ENCODE measurements around the gene TENM3. TPM values are rescaled to one million over a fixed set of nuclear protein-coding genes. Genes with fewer than 3 reads are reported as not detected.

Gene TENM3
- total RNA-seq, 1 experiment from 2014 or later = 0.87 TPM

DNA sequence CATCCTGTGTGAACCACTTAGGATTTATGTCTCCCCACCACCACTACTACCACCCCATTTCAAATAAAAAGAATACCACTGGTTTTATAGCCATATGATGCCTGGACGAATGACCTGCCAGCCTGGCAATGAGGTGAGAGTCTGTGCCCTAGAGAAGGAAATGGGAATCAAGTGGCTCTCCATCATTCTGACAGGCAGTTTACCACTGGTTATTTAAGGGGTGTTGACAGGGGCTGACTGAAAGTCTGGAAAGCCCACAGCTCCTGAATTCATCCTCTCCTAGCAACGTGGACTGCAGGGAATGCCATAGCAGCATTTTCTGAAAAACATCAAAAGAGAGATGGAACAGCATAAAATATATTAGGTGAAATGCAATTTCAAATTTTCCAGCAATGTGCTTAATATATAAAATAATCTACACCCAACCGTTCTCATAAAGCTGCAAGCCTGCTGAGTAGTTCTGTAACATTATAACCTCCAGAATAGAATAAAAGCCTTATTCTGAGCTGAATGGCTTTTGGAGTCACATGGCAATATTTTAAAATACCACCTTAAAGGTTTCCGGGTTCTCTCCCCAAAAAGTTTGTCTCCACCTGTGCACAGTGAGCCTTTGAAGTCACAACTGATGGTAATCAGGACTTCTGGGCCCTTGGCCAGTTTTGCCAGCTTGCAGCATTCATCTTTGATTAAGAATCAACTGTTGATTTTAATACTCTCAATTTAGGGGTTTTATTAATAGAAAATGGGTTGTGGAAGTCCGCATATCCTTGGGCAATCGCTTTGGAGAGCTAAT lies 552.4 kb downstream of the TENM3 start:
- intact Hi-C loops (cut with micrococcal nuclease) = no loop called here
- no TSS peak for BruUV-seq (replicated peaks)
- H3K9ac ChIP-seq (ENCODE audit: low read length) = no peak overlapping the region
- no peaks in the 10 kb centered on the region for H3K9me2 ChIP-seq (replicated peaks; ENCODE audit: low read length)
- H4K20me1 ChIP-seq (ENCODE audit: low read length) = no peaks in the 10 kb centered on the region
- no peak overlapping the region for H3K4me2 ChIP-seq (ENCODE audit: low read length)
- no peaks in the 10 kb centered on the region for H3K79me2 ChIP-seq (ENCODE audit: low read length)
- CTCF ChIA-PET = no interaction called here
- ATAC-seq (no peak), DNase-seq (no peak)
- no peak overlapping the region for H3K4me3 ChIP-seq (ENCODE audit: low read length)
- no peak overlapping the region for H3K27ac ChIP-seq (ENCODE audit: low read length)
- H2AFZ ChIP-seq (ENCODE audit: low read length) = no peak overlapping the region
- H3K36me3 ChIP-seq (ENCODE audit: low read depth, low read length) = no peaks in the 10 kb centered on the region
- H3K27me3 ChIP-seq (ENCODE audit: low read length) = no peaks in the 10 kb centered on the region
- H3F3A ChIP-seq (ENCODE audit: low read length, unreplicated experiment) = no peaks in the 10 kb centered on the region
- no peaks in the 10 kb centered on the region for H3K9me3 ChIP-seq (ENCODE audit: low read length)
- H3K4me1 ChIP-seq (ENCODE audit: insufficient read depth, low read length) = no peaks in the 10 kb centered on the region
- TF ChIP-seq EZH2phosphoT487 (IDR thresholded peaks at IDR 0.05; ENCODE audit: borderline replicate concordance, low read length) (no peak), EZH2 (IDR thresholded peaks at IDR 0.05; ENCODE audit: low read length, unreplicated experiment) (no peak)
- TF ChIP-seq, protein P1, sequence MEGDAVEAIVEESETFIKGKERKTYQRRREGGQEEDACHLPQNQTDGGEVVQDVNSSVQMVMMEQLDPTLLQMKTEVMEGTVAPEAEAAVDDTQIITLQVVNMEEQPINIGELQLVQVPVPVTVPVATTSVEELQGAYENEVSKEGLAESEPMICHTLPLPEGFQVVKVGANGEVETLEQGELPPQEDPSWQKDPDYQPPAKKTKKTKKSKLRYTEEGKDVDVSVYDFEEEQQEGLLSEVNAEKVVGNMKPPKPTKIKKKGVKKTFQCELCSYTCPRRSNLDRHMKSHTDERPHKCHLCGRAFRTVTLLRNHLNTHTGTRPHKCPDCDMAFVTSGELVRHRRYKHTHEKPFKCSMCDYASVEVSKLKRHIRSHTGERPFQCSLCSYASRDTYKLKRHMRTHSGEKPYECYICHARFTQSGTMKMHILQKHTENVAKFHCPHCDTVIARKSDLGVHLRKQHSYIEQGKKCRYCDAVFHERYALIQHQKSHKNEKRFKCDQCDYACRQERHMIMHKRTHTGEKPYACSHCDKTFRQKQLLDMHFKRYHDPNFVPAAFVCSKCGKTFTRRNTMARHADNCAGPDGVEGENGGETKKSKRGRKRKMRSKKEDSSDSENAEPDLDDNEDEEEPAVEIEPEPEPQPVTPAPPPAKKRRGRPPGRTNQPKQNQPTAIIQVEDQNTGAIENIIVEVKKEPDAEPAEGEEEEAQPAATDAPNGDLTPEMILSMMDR (conservative IDR thresholded peaks at IDR 0.05; ENCODE audit: low read depth, low read length) = no peak
- POLR2A ChIA-PET (ENCODE audit: unreplicated experiment) = no interaction called here

GRCh38 chr4:182799515-182800215 lies 556.5 kb downstream of the TENM3 start:
- Histone ChIP-seq H3K9me3 (ENCODE audit: low read length) (no peaks in the 10 kb centered on the region), H3K9ac (ENCODE audit: low read length) (no peak overlapping the region), H3K27me3 (ENCODE audit: low read length) (no peaks in the 10 kb centered on the region), H4K20me1 (ENCODE audit: low read length) (no peaks in the 10 kb centered on the region), H3K4me2 (ENCODE audit: low read length) (no peak overlapping the region), H3F3A (ENCODE audit: low read length, unreplicated experiment) (no peaks in the 10 kb centered on the region), H3K9me2 (replicated peaks; ENCODE audit: low read length) (no peaks in the 10 kb centered on the region), H3K27ac (ENCODE audit: low read length) (no peak overlapping the region), H2AFZ (ENCODE audit: low read length) (no peak overlapping the region), H3K79me2 (ENCODE audit: low read length) (no peaks in the 10 kb centered on the region), H3K4me3 (ENCODE audit: low read length) (no peak overlapping the region), H3K4me1 (ENCODE audit: insufficient read depth, low read length) (no peaks in the 10 kb centered on the region), H3K36me3 (ENCODE audit: low read depth, low read length) (no peaks in the 10 kb centered on the region)
- ChIA-PET POLR2A (ENCODE audit: unreplicated experiment) (no interaction called here), CTCF (no interaction called here)
- intact Hi-C loops (cut with micrococcal nuclease) = loop anchor here (10.0 kb wide), 1 partner anchor 155 kb away; no protein-coding TSS in a partner anchor
- DNase-seq (no peak), ATAC-seq (no peak)
- BruUV-seq (replicated peaks) = no TSS peak
- TF ChIP-seq EZH2phosphoT487 (IDR thresholded peaks at IDR 0.05; ENCODE audit: borderline replicate concordance, low read length) (no peak), EZH2 (IDR thresholded peaks at IDR 0.05; ENCODE audit: low read length, unreplicated experiment) (no peak)
- TF ChIP-seq, protein P1 (conservative IDR thresholded peaks at IDR 0.05; ENCODE audit: low read depth, low read length) = no peak

- no peaks in the 10 kb centered on the region for H4K20me1 ChIP-seq (ENCODE audit: low read length)
- no peaks in the 10 kb centered on the region for H3K4me1 ChIP-seq (ENCODE audit: insufficient read depth, low read length)
- no peak overlapping the region for H3K4me2 ChIP-seq (ENCODE audit: low read length)
- no peaks in the 10 kb centered on the region for H3K9me3 ChIP-seq (ENCODE audit: low read length)
- no peaks in the 10 kb centered on the region for H3K27me3 ChIP-seq (ENCODE audit: low read length)
- H3K9me2 ChIP-seq (replicated peaks; ENCODE audit: low read length) = no peaks in the 10 kb centered on the region
- H2AFZ ChIP-seq (ENCODE audit: low read length) = no peak overlapping the region
- DNase-seq = no peak
- no peaks in the 10 kb centered on the region for H3K36me3 ChIP-seq (ENCODE audit: low read depth, low read length)
- H3K4me3 ChIP-seq (ENCODE audit: low read length) = no peak overlapping the region
- no peak for ATAC-seq
- no TSS peak for BruUV-seq (replicated peaks)
- H3K79me2 ChIP-seq (ENCODE audit: low read length) = no peaks in the 10 kb centered on the region
- ChIA-PET CTCF (no interaction called here), POLR2A (ENCODE audit: unreplicated experiment) (no interaction called here)
- no peaks in the 10 kb centered on the region for H3F3A ChIP-seq (ENCODE audit: low read length, unreplicated experiment)
- TF ChIP-seq, protein P1 (conservative IDR thresholded peaks at IDR 0.05; ENCODE audit: low read depth, low read length) = no peak
- TF ChIP-seq EZH2phosphoT487 (IDR thresholded peaks at IDR 0.05; ENCODE audit: borderline replicate concordance, low read length) = no peak
- no peak for TF ChIP-seq EZH2 (IDR thresholded peaks at IDR 0.05; ENCODE audit: low read length, unreplicated experiment)
- H3K9ac ChIP-seq (ENCODE audit: low read length) = no peak overlapping the region
- no peak overlapping the region for H3K27ac ChIP-seq (ENCODE audit: low read length)
- intact Hi-C loops (cut with micrococcal nuclease) = loop anchor here (10.0 kb wide), 1 partner anchor 155 kb away; no protein-coding TSS in a partner anchor
Measured at GRCh38 chr4:182800216-182800515, 557.0 kb downstream of the TENM3 start.
